Endodermal cell (in vitro differentiated cells): ENCODE data around the gene RAB19. TPM values are rescaled to one million over a fixed set of nuclear protein-coding genes. Genes with fewer than 3 reads are reported as not detected.

Experiments used
- DNase-seq: peaks from one replicate; pipeline ENCODE4 v3.0.0-alpha.2; 2017
- H3K27ac ChIP-seq: 2 replicates; pipeline ENCODE4 v1.5.1; 2013; ENCODE audit warnings: mild to moderate bottlenecking, low read depth, low read length, moderate library complexity
- H3K27me3 ChIP-seq: 2 replicates; pipeline ENCODE4 v1.6.1; 2013; ENCODE audit warnings: mild to moderate bottlenecking, low read length, moderate library complexity; ENCODE audit not compliant: insufficient read depth, control insufficient read depth, poor library complexity, severe bottlenecking
- H3K36me3 ChIP-seq: 2 replicates; pipeline ENCODE4 v1.7.0; 2013; ENCODE audit warnings: mild to moderate bottlenecking, low read length, moderate library complexity; ENCODE audit not compliant: control insufficient read depth, insufficient read depth
- H3K4me1 ChIP-seq: one replicate; pipeline ENCODE4 v1.7.0; 2013; ENCODE audit warnings: low read length; ENCODE audit not compliant: control insufficient read depth, insufficient read depth
- H3K4me3 ChIP-seq: 2 replicates; pipeline ENCODE4 v1.5.1; 2013; ENCODE audit warnings: mild to moderate bottlenecking, low read length, moderate library complexity
- H3K9ac ChIP-seq: 2 replicates; pipeline ENCODE4 v1.6.1; 2013; ENCODE audit warnings: mild to moderate bottlenecking, low read length, moderate library complexity; ENCODE audit not compliant: poor library complexity, severe bottlenecking; ENCODE audit errors: extremely low read depth
- H3K9me3 ChIP-seq: 2 replicates; pipeline ENCODE4 v1.6.1; 2013; ENCODE audit warnings: mild to moderate bottlenecking, low read length, moderate library complexity; ENCODE audit not compliant: control insufficient read depth
- H3K27ac Mint-ChIP-seq: 2 replicates; pipeline ENCODE4 v1.8.0; 2020; ENCODE audit warnings: mixed read lengths
- H3K27me3 Mint-ChIP-seq: 2 replicates; pipeline ENCODE4 v1.8.0; 2021; ENCODE audit warnings: mild to moderate bottlenecking, mixed read lengths; ENCODE audit not compliant: insufficient read depth
- H3K36me3 Mint-ChIP-seq: 2 replicates; pipeline ENCODE4 v1.8.0; 2020; ENCODE audit warnings: low read depth, mixed read lengths
- H3K4me1 Mint-ChIP-seq: 2 replicates; pipeline ENCODE4 v1.8.0; 2020; ENCODE audit warnings: mixed read lengths
- H3K4me3 Mint-ChIP-seq: 2 replicates; pipeline ENCODE4 v1.8.0; 2020; ENCODE audit warnings: mild to moderate bottlenecking, moderate library complexity, mixed read lengths
- H3K9me3 Mint-ChIP-seq: 2 replicates; pipeline ENCODE4 v1.8.0; 2020; ENCODE audit warnings: mild to moderate bottlenecking, mixed read lengths
- WGBS, 2 experiments: methylation state at CpG; one replicate each; pipeline versions ENCODE4 v1.1.5 to v1.1.7; 2013; ENCODE audit warnings: missing lambda C conversion rate in 2 of 2, mixed read lengths in 1 of 2; ENCODE audit not compliant: insufficient coverage in 1 of 2, insufficient read length in 1 of 2; 5-methylcytosine and 5-hydroxymethylcytosine counted together
- long read RNA-seq, 4 experiments: library from polyadenylated mRNA in 2 of 4; library from RNA in 1 of 4; library from capped mRNA in 1 of 4; stranded (forward) in 3 of 4; unstranded in 1 of 4; transcript quantifications; one replicate each; pipeline ENCODE4 v2.0.0, GENCODE V29; 2020 to 2021; ENCODE audit warnings: inconsistent platforms in 1 of 4
- polyA plus RNA-seq, 2 experiments: library from polyadenylated mRNA; stranded (reverse); fragments of 50-300 nt; gene quantifications; one replicate each; pipeline ENCODE4 v1.2.3, GENCODE V29; 2013
- total RNA-seq, 2 donors: library from RNA; stranded (reverse); fragmentation: NEBNext Ultra II Directional in 1 of 2; extraction: Animal tissue kit (Norgen Biotek cat#: 25700) in 1 of 2; gene quantifications; 2 replicates in 1 of 2; 3 replicates in 1 of 2; pipeline ENCODE4 v1.2.1, GENCODE V29; 2021
- TF ChIP-seq, protein P1 (sequence below): fragments of 200-600 bp; sonication (generic); conservative IDR thresholded peaks from 2 replicates; pipeline ENCODE4 v1.5.0; 2021; ENCODE audit warnings: antibody characterized with exemption, mild to moderate bottlenecking

Gene RAB19, protein sequence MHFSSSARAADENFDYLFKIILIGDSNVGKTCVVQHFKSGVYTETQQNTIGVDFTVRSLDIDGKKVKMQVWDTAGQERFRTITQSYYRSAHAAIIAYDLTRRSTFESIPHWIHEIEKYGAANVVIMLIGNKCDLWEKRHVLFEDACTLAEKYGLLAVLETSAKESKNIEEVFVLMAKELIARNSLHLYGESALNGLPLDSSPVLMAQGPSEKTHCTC
- 1 to 10 TPM; 5.1 to 5.7 TPM for total RNA-seq
- polyA plus RNA-seq (2013, experiment 1 of 2), result not detected
- not detected for polyA plus RNA-seq (2013, experiment 2 of 2)
- long read RNA-seq, experiment 1, result 0 reads
- long read RNA-seq, experiment 2, transcript RAB19-202 (4 exons, 645 nt), result major isoform, 7 of 8 reads
- long read RNA-seq, experiment 2, partial matches to known transcripts, result 0 of 8 reads
- long read RNA-seq, experiment 2, other reads (novel, unspliced or antisense), result 1 of 8 reads
- long read RNA-seq, experiment 3, partial matches to known transcripts, result 0 of 5 reads
- long read RNA-seq, experiment 3, other reads (novel, unspliced or antisense), result 1 of 5 reads
- long read RNA-seq, experiment 4, result 0 reads

DNA sequence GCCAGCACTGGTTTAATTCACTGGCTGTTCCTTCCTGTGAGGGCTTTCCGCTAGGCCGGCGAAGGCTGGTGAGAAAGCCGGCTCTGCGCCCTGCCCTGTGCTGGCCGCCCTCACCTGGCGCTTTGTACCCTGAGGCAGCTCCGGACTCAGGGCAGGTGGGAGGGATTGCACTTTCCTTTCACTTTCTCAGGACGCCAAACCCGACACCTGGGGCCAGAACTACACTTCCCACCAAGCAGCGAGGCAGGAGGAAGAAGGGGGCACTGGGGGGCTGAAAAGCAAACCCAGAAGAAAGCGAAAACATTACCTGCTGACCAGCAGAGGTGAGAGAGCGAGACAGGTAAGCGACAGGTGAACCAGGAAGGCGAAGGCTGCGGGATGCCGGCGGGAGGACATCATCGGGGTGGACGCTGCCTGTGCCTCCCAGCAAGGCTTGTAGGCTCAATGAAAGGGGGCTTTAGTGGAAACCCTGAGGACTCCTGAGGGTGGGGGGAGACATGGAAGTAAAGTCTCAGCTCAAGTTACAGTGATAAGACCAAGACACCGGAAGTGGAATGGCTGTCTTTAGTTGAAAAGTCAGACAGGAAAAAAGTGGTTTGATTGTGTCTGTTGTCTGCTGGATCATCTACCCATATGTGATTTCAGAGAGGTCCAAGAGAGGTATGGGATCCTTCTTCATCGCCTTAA, at the start of gene RAB19:
Gene RAB19 (plus strand): TSS at position 181 of the 687 bp plus-strand sequence. CDS start 3,589 bp downstream, outside the sequence.
- TF ChIP-seq, protein P1, sequence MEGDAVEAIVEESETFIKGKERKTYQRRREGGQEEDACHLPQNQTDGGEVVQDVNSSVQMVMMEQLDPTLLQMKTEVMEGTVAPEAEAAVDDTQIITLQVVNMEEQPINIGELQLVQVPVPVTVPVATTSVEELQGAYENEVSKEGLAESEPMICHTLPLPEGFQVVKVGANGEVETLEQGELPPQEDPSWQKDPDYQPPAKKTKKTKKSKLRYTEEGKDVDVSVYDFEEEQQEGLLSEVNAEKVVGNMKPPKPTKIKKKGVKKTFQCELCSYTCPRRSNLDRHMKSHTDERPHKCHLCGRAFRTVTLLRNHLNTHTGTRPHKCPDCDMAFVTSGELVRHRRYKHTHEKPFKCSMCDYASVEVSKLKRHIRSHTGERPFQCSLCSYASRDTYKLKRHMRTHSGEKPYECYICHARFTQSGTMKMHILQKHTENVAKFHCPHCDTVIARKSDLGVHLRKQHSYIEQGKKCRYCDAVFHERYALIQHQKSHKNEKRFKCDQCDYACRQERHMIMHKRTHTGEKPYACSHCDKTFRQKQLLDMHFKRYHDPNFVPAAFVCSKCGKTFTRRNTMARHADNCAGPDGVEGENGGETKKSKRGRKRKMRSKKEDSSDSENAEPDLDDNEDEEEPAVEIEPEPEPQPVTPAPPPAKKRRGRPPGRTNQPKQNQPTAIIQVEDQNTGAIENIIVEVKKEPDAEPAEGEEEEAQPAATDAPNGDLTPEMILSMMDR, result no peak
- 32 to 70% methylated on average over 14 to 22 of the region's 22 CpGs for WGBS, 2 experiments
- Mint-ChIP-seq H3K27ac (peak within 1 kb of the TSS; percentile 87), H3K4me3 (peak within 1 kb of the TSS; percentile 73), H3K27me3 (no peaks in the 10 kb centered on the region), H3K36me3 (peaks cover 10% of the 10 kb centered on the region), H3K9me3 (peaks cover 2% of the 10 kb centered on the region), H3K4me1 (peaks cover 12% of the 10 kb centered on the region)
- no peaks in the 10 kb centered on the region for H3K27me3 ChIP-seq
- peak within 1 kb of the TSS; percentile 79 for H3K4me3 ChIP-seq
- H3K36me3 ChIP-seq, result no peaks in the 10 kb centered on the region
- H3K9me3 ChIP-seq, result no peaks in the 10 kb centered on the region
- no peak within 1 kb of the TSS for H3K27ac ChIP-seq
- H3K9ac ChIP-seq, result peak within 1 kb of the TSS; percentile 32
- H3K4me1 ChIP-seq, result no peaks in the 10 kb centered on the region
- peak; percentile 91 for DNase-seq

DNA sequence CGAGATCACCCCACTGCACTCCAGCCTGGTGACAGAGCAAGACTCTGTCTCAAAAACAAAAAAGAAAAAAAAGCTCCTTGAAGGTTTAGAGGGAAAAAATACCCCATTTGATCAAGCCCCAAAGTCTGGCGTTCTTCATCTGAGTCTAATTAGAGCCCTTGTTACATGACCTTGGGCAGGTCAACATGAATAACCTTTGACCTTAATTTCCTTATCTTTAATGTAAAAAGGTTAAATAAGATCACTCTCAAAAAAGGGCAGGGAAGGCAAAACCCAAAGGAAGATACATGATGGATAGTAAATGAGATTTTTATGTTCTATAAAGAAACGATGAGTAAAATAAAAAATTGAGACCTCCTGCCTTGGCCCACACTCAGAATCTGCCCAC, 45.8 kb upstream of the RAB19 start:
- Histone ChIP-seq H3K9ac (no peak overlapping the region), H3K27me3 (no peaks in the 10 kb centered on the region), H3K4me1 (no peaks in the 10 kb centered on the region), H3K27ac (no peak overlapping the region), H3K36me3 (peaks cover 44% of the 10 kb centered on the region), H3K4me3 (no peak overlapping the region), H3K9me3 (peaks cover 5% of the 10 kb centered on the region)
- Mint-ChIP-seq H3K4me1 (no peaks in the 10 kb centered on the region), H3K4me3 (no peak overlapping the region), H3K9me3 (peaks cover 10% of the 10 kb centered on the region), H3K27ac (no peak overlapping the region), H3K36me3 (peaks cover 63% of the 10 kb centered on the region), H3K27me3 (no peaks in the 10 kb centered on the region)
- no peak for DNase-seq
- WGBS, 2 experiments, result 96 to 100% methylated on average over 1 to 3 of the region's 3 CpGs
- TF ChIP-seq, protein P1, result no peak

DNA sequence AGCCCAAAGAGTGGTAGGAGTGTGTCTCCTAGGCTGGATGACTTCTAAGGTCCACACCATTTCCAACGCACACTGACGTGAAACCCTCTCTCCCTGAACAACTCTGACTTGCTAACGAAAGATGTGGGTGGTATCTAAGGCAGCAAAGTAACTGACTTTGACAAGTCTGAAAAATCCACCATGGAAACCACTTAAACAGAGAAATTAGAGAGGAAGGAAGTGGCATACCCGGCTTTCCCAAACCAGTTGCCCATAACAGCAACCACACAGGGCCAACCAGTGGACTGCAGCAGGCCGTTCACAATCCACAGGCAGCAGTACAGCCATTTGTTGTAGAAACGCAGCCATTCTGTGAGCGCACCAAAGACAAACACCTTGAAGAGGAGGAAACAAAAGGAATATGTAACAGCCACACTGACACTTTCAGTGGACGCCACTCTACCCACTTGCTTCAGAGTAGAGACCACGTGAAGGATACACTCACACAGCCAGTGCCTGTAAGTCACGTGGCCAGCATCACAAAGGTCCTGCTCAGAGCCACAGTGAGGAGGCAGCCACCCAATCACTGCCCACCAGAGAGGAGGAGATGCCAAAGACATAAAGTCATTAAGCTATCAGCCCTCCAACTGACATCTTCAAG, 45.3 kb upstream of the RAB19 start:
- no peaks in the 10 kb centered on the region for H3K27me3 Mint-ChIP-seq

More for the DNA sequence above, 45.3 kb upstream of the RAB19 start:
- H3K4me3 Mint-ChIP-seq, result no peak overlapping the region
- peaks cover 13% of the 10 kb centered on the region for H3K9me3 Mint-ChIP-seq
- H3K36me3 Mint-ChIP-seq, result peaks cover 64% of the 10 kb centered on the region
- DNase-seq, result no peak
- H3K9me3 ChIP-seq, result peaks cover 5% of the 10 kb centered on the region
- no peak overlapping the region for H3K9ac ChIP-seq
- no peaks in the 10 kb centered on the region for H3K27me3 ChIP-seq
- H3K27ac ChIP-seq, result no peak overlapping the region
- H3K4me3 ChIP-seq, result no peak overlapping the region
- TF ChIP-seq, protein P1, result no peak
- H3K27ac Mint-ChIP-seq, result no peak overlapping the region
- H3K4me1 Mint-ChIP-seq, result no peaks in the 10 kb centered on the region
- H3K36me3 ChIP-seq, result peaks cover 41% of the 10 kb centered on the region
- H3K4me1 ChIP-seq, result no peaks in the 10 kb centered on the region
- WGBS, 2 experiments, result 96% methylated on average over 9 to 10 of the region's 10 CpGs
